HCT116 (cell line): ENCODE results near the gene ACSBG1. TPM values are rescaled to one million over a fixed set of nuclear protein-coding genes. Genes with fewer than 3 reads are reported as not detected.

Source experiments
- ATAC-seq: fragments of 200-7000 bp; cut with Tn5 transposase; 2 replicates; pipeline ENCODE4 v1.9.1; 2020; ENCODE audit warnings: mild to moderate bottlenecking, moderate library complexity
- BruUV-seq: library from RNA; stranded (reverse); fragments of 400-500 nt; replicated peaks from 2 replicates; lab custom pipeline; 2021; lab: Mats Ljungman, UMichigan
- CTCF ChIA-PET: fragments of 300-600 bp; sonication (Branson Sonifier 250); formaldehyde crosslinking; loops from one replicate; lab custom pipeline; 2021; ENCODE audit warnings: antibody characterized with exemption; lab: Charles Lee
- POLR2A ChIA-PET: fragments of 300-600, 350-600 bp; sonication (Branson Sonifier 250); formaldehyde crosslinking; loops from one replicate; lab custom pipeline; 2021; ENCODE audit warnings: antibody characterized with exemption; lab: Charles Lee
- RAD21 ChIA-PET, 2 experiments: fragments of 300-600 bp; sonication (Branson Sonifier 250); formaldehyde crosslinking; loops; one replicate each; lab custom pipeline; 2023; ENCODE audit warnings: low total read pairs in 2 of 2; ENCODE audit not compliant: uncharacterized antibody in 2 of 2, unreplicated experiment in 2 of 2, low non-redundant PET in 1 of 2; lab: Charles Lee
- DNase-seq: peaks from one replicate; pipeline ENCODE4 v3.0.0-alpha.2; 2010; ENCODE audit warnings: low read depth, low spot score
- H2AFZ ChIP-seq: fragments of 200-600 bp; shearing (Covaris generic), sonication (generic); 2 replicates; pipeline ENCODE4 v1.6.1; 2017; ENCODE audit warnings: low read depth, mixed run types, mixed read lengths, antibody characterized with exemption, low read length; ENCODE audit not compliant: poor library complexity, severe bottlenecking
- H3K27ac ChIP-seq: 2 replicates; pipeline ENCODE4 v1.5.1; 2012; ENCODE audit warnings: low read depth, low read length
- H3K27me3 ChIP-seq: fragments of 200-600 bp; sonication (generic); 2 replicates; pipeline ENCODE4 v1.6.1; 2016; ENCODE audit warnings: mixed run types, low read length, mixed read lengths; ENCODE audit not compliant: insufficient read depth
- H3K36me3 ChIP-seq, 2 experiments: fragments of 200-500 bp in 1 of 2; fragments of 200-600 bp in 1 of 2; sonication (Bioruptor generic) in 1 of 2; sonication (generic) in 1 of 2; 2 replicates each; pipeline versions ENCODE4 v1.5.1 to v1.6.1; 2014 to 2016; ENCODE audit warnings: low read length in 2 of 2, inconsistent platforms in 1 of 2, mixed read lengths in 1 of 2, mixed run types in 1 of 2; ENCODE audit not compliant: insufficient read depth in 2 of 2, control insufficient read depth in 1 of 2
- H3K4me1 ChIP-seq, 2 experiments: fragments of 200-600 bp in 1 of 2; sonication (generic) in 1 of 2; 2 replicates each; pipeline versions ENCODE4 v1.5.1 to v1.6.1; 2012 to 2017; ENCODE audit warnings: low read length in 2 of 2, inconsistent platforms in 1 of 2, mild to moderate bottlenecking in 1 of 2, mixed read lengths in 1 of 2, mixed run types in 1 of 2, moderate library complexity in 1 of 2; ENCODE audit not compliant: insufficient read depth in 2 of 2, control insufficient read depth in 1 of 2
- H3K4me2 ChIP-seq: fragments of 200-600 bp; sonication (generic); 2 replicates; pipeline ENCODE4 v1.6.1; 2017; ENCODE audit warnings: mixed run types, low read length, mixed read lengths
- H3K4me3 ChIP-seq, 2 experiments: fragments of 200-600 bp in 1 of 2; sonication (generic) in 1 of 2; replicated peaks in 1 of 2; 2 replicates each; pipeline ENCODE4 v1.5.1; 2011 to 2016; ENCODE audit warnings: low read length in 2 of 2, control low read depth in 1 of 2, low read depth in 1 of 2, mild to moderate bottlenecking in 1 of 2, mixed read lengths in 1 of 2, mixed run types in 1 of 2
- H3K79me2 ChIP-seq: fragments of 200-600 bp; sonication (generic); 2 replicates; pipeline ENCODE4 v1.6.1; 2017; ENCODE audit warnings: mild to moderate bottlenecking, mixed run types, low read length, moderate library complexity, mixed read lengths; ENCODE audit not compliant: insufficient read depth
- H3K9ac ChIP-seq: fragments of 200-600 bp; sonication (generic); 2 replicates; pipeline ENCODE4 v1.6.1; 2016; ENCODE audit warnings: low read length, mixed read lengths
- H3K9me2 ChIP-seq: fragments of 200-600 bp; sonication (generic), shearing (Covaris generic); 2 replicates; pipeline ENCODE4 v1.6.1; 2017; ENCODE audit warnings: mixed run types, mild to moderate bottlenecking, moderate library complexity; ENCODE audit not compliant: insufficient read depth
- H3K9me3 ChIP-seq, 2 experiments: fragments of 200-500 bp in 1 of 2; fragments of 200-600 bp in 1 of 2; sonication (Bioruptor generic) in 1 of 2; sonication (generic) in 1 of 2; 2 replicates each; pipeline ENCODE4 v1.6.1; 2014 to 2017; ENCODE audit warnings: low read length in 2 of 2, mixed read lengths in 2 of 2, inconsistent platforms in 1 of 2, low read depth in 1 of 2, mild to moderate bottlenecking in 1 of 2, mixed run types in 1 of 2, moderate library complexity in 1 of 2; ENCODE audit not compliant: control insufficient read depth in 1 of 2, insufficient read depth in 1 of 2
- H4K20me1 ChIP-seq: fragments of 200-600 bp; sonication (generic), shearing (Covaris generic); 2 replicates; pipeline ENCODE4 v1.6.1; 2017; ENCODE audit warnings: mixed run types, mild to moderate bottlenecking, moderate library complexity; ENCODE audit not compliant: insufficient read depth
- ATF3 ChIP-seq: IDR thresholded peaks from 2 replicates; pipeline ENCODE4 v1.6.1; 2012
- CEBPB ChIP-seq: IDR thresholded peaks from 2 replicates; pipeline ENCODE4 v1.6.1; 2012; ENCODE audit warnings: low read depth
- EGR1 ChIP-seq: IDR thresholded peaks from 2 replicates; pipeline ENCODE4 v1.6.1; 2012; ENCODE audit warnings: low read depth
- ELF1 ChIP-seq: IDR thresholded peaks from 2 replicates; pipeline ENCODE4 v1.6.1; 2012; ENCODE audit warnings: low read depth, borderline replicate concordance
- EZH2 ChIP-seq: fragments of 200-600 bp; sonication (generic); IDR thresholded peaks from 2 replicates; pipeline ENCODE4 v1.6.1; 2017; ENCODE audit warnings: antibody characterized with exemption, mixed run types
- FOSL1 ChIP-seq: IDR thresholded peaks from 2 replicates; pipeline ENCODE4 v1.6.1; 2012; ENCODE audit warnings: low read depth
- JUND ChIP-seq: IDR thresholded peaks from 2 replicates; pipeline ENCODE4 v1.6.1; 2012
- MAX ChIP-seq: IDR thresholded peaks from 2 replicates; pipeline ENCODE4 v1.6.1; 2012
- POLR2A ChIP-seq: IDR thresholded peaks from 2 replicates; pipeline ENCODE4 v1.7.0; 2011; ENCODE audit warnings: borderline replicate concordance; ENCODE audit not compliant: insufficient read depth, insufficient read length; ENCODE audit errors: extremely low read depth
- RAD21 ChIP-seq: IDR thresholded peaks from 2 replicates; pipeline ENCODE4 v1.6.1; 2012; ENCODE audit warnings: low read depth, mild to moderate bottlenecking
- REST ChIP-seq: IDR thresholded peaks from 2 replicates; pipeline ENCODE4 v1.6.1; 2012; ENCODE audit warnings: low read depth
- SIN3A ChIP-seq: IDR thresholded peaks from 2 replicates; pipeline ENCODE4 v1.6.1; 2012; ENCODE audit warnings: low read depth
- SP1 ChIP-seq: IDR thresholded peaks from 2 replicates; pipeline ENCODE4 v1.6.1; 2012; ENCODE audit warnings: low read depth
- SRF ChIP-seq: IDR thresholded peaks from 2 replicates; pipeline ENCODE4 v1.6.1; 2012; ENCODE audit warnings: low read depth
- TCF7L2 ChIP-seq: IDR thresholded peaks from 2 replicates; pipeline ENCODE4 v1.7.0; 2011; ENCODE audit warnings: borderline replicate concordance, inconsistent platforms; ENCODE audit not compliant: insufficient read depth, insufficient read length; ENCODE audit errors: extremely low read depth
- YY1 ChIP-seq: IDR thresholded peaks from 2 replicates; pipeline ENCODE4 v1.6.1; 2011; ENCODE audit warnings: low read length, low read depth, moderate library complexity, mild to moderate bottlenecking; ENCODE audit not compliant: insufficient replicate concordance; ENCODE audit errors: extremely low read depth
- ZNF274 ChIP-seq: fragments of 200-500 bp; sonication (Bioruptor generic); IDR thresholded peaks from 2 replicates; pipeline ENCODE4 v1.6.1; 2014; ENCODE audit warnings: mild to moderate bottlenecking, low read depth, low read length, inconsistent platforms
- intact Hi-C: fragments of 100-400 bp; cut with micrococcal nuclease; formaldehyde crosslinking; loops from 2 replicates; pipeline ENCODE4 v1.10.0; 2022
- total RNA-seq: library from RNA; stranded (reverse); gene quantifications from one replicate; pipeline ENCODE4 v1.2.1, GENCODE V29; 2021; ENCODE audit not compliant: unreplicated experiment

Gene ACSBG1
- total RNA-seq, 1 experiment from 2014 or later = 0.71 TPM

GRCh38 chr15:78266806-78267205 lies 32.4 kb upstream of the ACSBG1 start:
- Histone ChIP-seq H3K36me3 (peaks cover 9 to 29% of the 10 kb centered on the region in 2 experiments; a peak in 3 of 4 replicates), H2AFZ (no peak overlapping the region), H3K9me2 (no peaks in the 10 kb centered on the region), H3K4me2 (no peak overlapping the region), H3K27me3 (no peaks in the 10 kb centered on the region), H4K20me1 (no peaks in the 10 kb centered on the region), H3K4me1 (peaks cover 8 to 23% of the 10 kb centered on the region in 2 experiments), H3K27ac (no peak overlapping the region), H3K9me3 (no peaks in the 10 kb centered on the region), H3K79me2 (peaks cover 72% of the 10 kb centered on the region), H3K4me3 (no peak overlapping the region), H3K9ac (no peak overlapping the region)
- no TSS peak for BruUV-seq
- ChIA-PET POLR2A (interaction anchor here (1.2 to 3.8 kb wide), 2 partner anchors 9 to 32 kb away, joined by 3 to 23 read pairs; partner anchors contain the start of gene SKIC8), RAD21 (no interaction called here), CTCF (no interaction called here)
- ATAC-seq = no peak
- intact Hi-C loops = no loop called here
- DNase-seq = no peak
- TF ChIP-seq ATF3 (no peak), TCF7L2 (no peak), MAX (no peak), ELF1 (no peak), FOSL1 (no peak), CEBPB (no peak)

- Histone ChIP-seq H3K4me3 (no peak overlapping the region), H3K27me3 (no peaks in the 10 kb centered on the region), H3K9me2 (no peaks in the 10 kb centered on the region), H3K79me2 (peaks cover 66% of the 10 kb centered on the region), H3K4me2 (0 out of 2 replicates have a peak overlapping the region, but pooled peaks have one; percentile 95), H3K27ac (no peak overlapping the region), H3K9ac (no peak overlapping the region), H4K20me1 (no peaks in the 10 kb centered on the region), H3K36me3 (peaks cover 8 to 29% of the 10 kb centered on the region in 2 experiments; a peak in 3 of 4 replicates), H2AFZ (no peak overlapping the region), H3K9me3 (no peaks in the 10 kb centered on the region), H3K4me1 (peaks cover 8 to 23% of the 10 kb centered on the region in 2 experiments)
- ATAC-seq = no peak
- DNase-seq = no peak
- no TSS peak for BruUV-seq
- ChIA-PET RAD21 (no interaction called here), CTCF (no interaction called here), POLR2A (interaction anchor here (1.2 to 3.8 kb wide), 2 partner anchors 8 to 33 kb away, joined by 3 to 23 read pairs; partner anchors contain the start of gene SKIC8)
- intact Hi-C loops = no loop called here
- no peak for TF ChIP-seq EGR1
- TF ChIP-seq REST = no peak
- TF ChIP-seq YY1 = no peak
- no peak for TF ChIP-seq TCF7L2
- no peak for TF ChIP-seq SIN3A
- no peak for TF ChIP-seq CEBPB
- no peak for TF ChIP-seq ATF3
- TF ChIP-seq ELF1 = no peak
- TF ChIP-seq EZH2 = no peak
- TF ChIP-seq MAX = no peak
- no peak for TF ChIP-seq RAD21
- TF ChIP-seq SRF = no peak
- no peak for TF ChIP-seq SP1
- no peak for TF ChIP-seq POLR2A
- no peak for TF ChIP-seq JUND
- TF ChIP-seq ZNF274 = no peak
These were observed 31.9 kb upstream of the ACSBG1 start for GRCh38 chr15:78266229-78266628.
